Nephron progenitor cell (in vitro differentiated cells): Measurements from ENCODE around the gene MEGF8.
A peak's percentile ranks its signal among the peaks of the same experiment; 100 is the strongest.

ENCODE experiments used
- DNase-seq: peaks from one replicate; pipeline ENCODE4 v3.0.0; 2021
- H3K27ac Mint-ChIP-seq: 2 replicates; pipeline ENCODE4 v1.8.0; 2021; ENCODE audit warnings: mild to moderate bottlenecking, moderate library complexity, mixed read lengths
- H3K27me3 Mint-ChIP-seq: 2 replicates; pipeline ENCODE4 v1.8.0; 2021; ENCODE audit warnings: mild to moderate bottlenecking, low read depth, mixed read lengths; ENCODE audit not compliant: poor library complexity
- H3K36me3 Mint-ChIP-seq: 2 replicates; pipeline ENCODE4 v1.8.0; 2021; ENCODE audit warnings: low read depth, mixed read lengths
- H3K4me1 Mint-ChIP-seq: 2 replicates; pipeline ENCODE4 v1.8.0; 2021; ENCODE audit warnings: mixed read lengths
- H3K4me3 Mint-ChIP-seq: 2 replicates; pipeline ENCODE4 v1.8.0; 2021; ENCODE audit warnings: mild to moderate bottlenecking, moderate library complexity, mixed read lengths
- H3K9me3 Mint-ChIP-seq: 2 replicates; pipeline ENCODE4 v1.8.0; 2021; ENCODE audit warnings: mild to moderate bottlenecking, moderate library complexity, mixed read lengths
- TF ChIP-seq, protein P1 (sequence below): fragments of 200-600 bp; sonication (generic); IDR thresholded peaks from 2 replicates; pipeline ENCODE4 v1.5.0; 2021; ENCODE audit warnings: antibody characterized with exemption

MEGF8 gene

DNA sequence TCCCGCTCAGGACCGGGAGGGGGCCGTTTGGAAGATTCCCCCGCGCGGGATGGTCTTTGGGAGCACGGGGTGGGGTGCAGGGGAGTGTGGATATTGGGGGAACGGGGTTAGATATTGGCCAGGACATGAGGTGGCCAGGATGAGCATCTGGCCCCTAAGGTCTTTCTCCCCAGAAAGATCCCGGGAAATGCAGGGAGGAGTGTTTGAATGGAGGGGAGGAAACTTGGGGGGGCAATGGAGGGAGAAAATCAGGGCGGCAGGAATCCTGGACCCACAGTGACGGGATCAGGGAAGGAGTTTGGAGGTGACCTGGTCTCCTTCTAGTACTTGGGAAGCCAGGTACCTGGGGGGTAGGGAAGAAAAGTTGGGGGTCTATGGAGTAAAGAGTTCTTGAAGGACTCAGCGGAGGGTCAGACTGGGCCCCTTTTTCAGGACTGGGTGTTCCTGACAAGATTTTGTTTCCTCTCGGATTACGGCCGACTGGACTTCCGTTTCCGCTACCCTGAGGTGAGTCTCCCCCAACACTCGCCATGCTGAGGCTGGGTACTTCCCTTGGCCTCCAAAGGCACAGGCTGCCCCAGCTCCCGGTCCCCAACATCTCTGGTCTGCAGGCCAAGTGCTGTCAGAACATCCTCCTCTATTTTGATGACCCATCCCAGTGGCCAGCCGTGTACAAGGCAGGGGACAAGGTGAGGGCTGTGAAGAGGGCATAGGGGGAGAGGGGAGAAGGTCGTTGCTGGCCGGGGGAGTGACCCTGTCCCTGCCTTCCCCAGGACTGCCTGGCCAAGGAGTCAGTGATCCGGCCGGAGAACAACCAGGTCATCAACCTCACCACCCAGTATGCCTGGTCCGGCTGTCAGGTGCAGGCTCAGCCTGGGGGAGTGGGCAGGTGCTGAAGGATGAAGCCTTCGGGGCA, 11.3 kb upstream of the MEGF8 start:
- peaks cover 23% of the 10 kb centered on the region for H3K4me1 Mint-ChIP-seq
- no peaks in the 10 kb centered on the region for H3K36me3 Mint-ChIP-seq
- peaks cover 75% of the 10 kb centered on the region for H3K27me3 Mint-ChIP-seq
- H3K4me3 Mint-ChIP-seq, result peak overlapping the region; percentile 77
- H3K9me3 Mint-ChIP-seq, result no peaks in the 10 kb centered on the region
- H3K27ac Mint-ChIP-seq, result no peak overlapping the region
- TF ChIP-seq, protein P1, sequence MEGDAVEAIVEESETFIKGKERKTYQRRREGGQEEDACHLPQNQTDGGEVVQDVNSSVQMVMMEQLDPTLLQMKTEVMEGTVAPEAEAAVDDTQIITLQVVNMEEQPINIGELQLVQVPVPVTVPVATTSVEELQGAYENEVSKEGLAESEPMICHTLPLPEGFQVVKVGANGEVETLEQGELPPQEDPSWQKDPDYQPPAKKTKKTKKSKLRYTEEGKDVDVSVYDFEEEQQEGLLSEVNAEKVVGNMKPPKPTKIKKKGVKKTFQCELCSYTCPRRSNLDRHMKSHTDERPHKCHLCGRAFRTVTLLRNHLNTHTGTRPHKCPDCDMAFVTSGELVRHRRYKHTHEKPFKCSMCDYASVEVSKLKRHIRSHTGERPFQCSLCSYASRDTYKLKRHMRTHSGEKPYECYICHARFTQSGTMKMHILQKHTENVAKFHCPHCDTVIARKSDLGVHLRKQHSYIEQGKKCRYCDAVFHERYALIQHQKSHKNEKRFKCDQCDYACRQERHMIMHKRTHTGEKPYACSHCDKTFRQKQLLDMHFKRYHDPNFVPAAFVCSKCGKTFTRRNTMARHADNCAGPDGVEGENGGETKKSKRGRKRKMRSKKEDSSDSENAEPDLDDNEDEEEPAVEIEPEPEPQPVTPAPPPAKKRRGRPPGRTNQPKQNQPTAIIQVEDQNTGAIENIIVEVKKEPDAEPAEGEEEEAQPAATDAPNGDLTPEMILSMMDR, result no peak
- no peak for DNase-seq

DNA sequence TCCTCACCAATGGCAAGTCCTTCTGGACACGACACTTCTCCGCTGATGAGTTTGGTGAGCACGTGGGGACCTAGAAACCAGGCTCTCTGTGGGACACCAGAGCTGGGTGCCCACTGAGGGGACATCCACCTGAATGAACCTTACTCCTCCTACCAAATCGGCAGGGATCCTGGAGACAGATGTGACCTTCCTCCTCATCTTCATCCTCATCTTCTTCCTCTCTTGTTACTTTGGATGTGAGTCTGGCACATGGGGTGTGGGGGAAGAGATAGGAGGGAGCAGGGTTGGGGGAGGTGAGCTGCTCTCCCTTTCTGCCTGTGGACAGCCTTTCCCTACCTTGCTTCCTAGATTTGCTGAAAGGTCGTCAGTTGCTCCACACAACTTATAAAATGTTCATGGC, 10.4 kb upstream of the MEGF8 start:
- Mint-ChIP-seq H3K36me3 (no peaks in the 10 kb centered on the region), H3K9me3 (no peaks in the 10 kb centered on the region), H3K27ac (no peak overlapping the region), H3K4me1 (peaks cover 23% of the 10 kb centered on the region), H3K4me3 (peak overlapping the region; percentile 57), H3K27me3 (peaks cover 84% of the 10 kb centered on the region)
- DNase-seq, result no peak
- TF ChIP-seq, protein P1, result no peak

DNA sequence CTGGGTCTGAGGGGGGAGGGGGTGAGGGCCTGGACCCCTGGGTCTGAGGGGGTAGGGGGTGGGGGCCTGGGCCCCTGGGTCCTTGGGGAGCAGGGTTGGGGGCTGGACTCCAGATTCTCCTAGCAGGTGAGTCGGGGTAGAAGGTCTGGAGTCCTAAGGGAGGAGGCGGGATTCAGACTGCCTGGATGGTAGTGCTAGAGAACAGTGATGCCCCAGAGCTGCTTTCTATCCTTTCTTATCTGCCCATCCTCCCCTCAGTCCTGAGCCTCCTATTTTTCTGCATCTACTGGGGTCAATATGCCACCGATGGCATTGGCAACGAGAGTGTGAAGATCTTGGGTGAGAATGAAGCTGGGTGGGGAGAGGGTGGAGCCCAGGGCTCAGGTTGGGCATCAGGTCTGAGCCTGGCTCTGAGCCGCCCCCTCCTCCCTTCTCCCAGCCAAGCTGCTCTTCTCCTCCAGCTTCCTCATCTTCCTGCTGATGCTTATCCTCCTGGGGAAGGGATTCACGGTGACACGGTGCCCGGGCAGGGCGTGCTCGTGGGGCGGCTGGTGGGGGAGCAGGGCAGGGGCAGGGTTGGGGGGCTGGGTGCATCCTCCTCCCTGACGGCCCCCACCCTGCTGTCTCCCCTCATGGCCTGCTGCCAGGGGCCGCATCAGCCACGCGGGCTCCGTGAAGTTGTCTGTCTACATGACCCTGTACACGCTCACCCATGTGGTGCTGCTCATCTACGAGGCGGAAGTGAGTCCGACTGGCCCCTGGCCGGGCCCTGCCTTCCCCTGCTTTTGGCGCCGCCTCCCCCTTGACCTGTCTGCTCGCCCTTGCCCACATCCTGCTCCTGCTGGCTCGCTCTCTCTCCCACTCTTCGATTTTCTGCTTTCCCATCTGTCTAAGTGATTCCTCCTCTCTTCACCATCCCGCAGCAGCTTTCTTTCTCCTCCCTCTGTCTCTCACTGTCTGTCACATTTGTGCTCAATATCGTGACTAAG, 8.9 kb upstream of the MEGF8 start:
- Mint-ChIP-seq H3K36me3 (no peaks in the 10 kb centered on the region), H3K27ac (no peak overlapping the region), H3K27me3 (peaks cover 88% of the 10 kb centered on the region), H3K9me3 (no peaks in the 10 kb centered on the region), H3K4me3 (no peak overlapping the region), H3K4me1 (peaks cover 23% of the 10 kb centered on the region)
- TF ChIP-seq, protein P1, result no peak
- DNase-seq, result no peak

- no peak overlapping the region for H3K4me3 Mint-ChIP-seq
- no peaks in the 10 kb centered on the region for H3K36me3 Mint-ChIP-seq
- no peaks in the 10 kb centered on the region for H3K9me3 Mint-ChIP-seq
- H3K27ac Mint-ChIP-seq, result no peak overlapping the region
- DNase-seq, result no peak
- TF ChIP-seq, protein P1, result no peak
- peaks cover 88% of the 10 kb centered on the region for H3K27me3 Mint-ChIP-seq
- H3K4me1 Mint-ChIP-seq, result peaks cover 23% of the 10 kb centered on the region
Observed at GRCh38 chr19:42317535-42317934, 7.9 kb upstream of the MEGF8 start.

DNA sequence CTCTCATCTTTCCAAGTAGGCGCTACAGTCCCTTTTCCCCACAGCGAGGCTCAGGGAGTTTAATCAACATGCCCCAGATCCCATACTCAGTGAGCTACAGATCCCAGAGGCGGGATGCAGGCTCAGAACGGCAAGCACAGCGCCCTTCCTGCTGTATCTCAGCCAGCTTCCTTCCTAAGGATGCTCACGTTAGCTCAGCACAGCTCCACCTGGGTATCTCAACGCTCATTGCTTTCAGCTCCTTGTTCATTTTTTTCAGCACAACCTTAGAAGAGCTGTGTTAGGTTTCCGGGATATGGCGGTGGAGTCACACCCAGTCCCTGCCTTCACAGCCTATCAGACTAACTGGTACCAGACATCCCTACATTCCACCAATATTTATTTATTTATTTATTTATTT, 3.1 kb upstream of the MEGF8 start:
- H3K4me3 Mint-ChIP-seq, result no peak overlapping the region
- peaks cover 76% of the 10 kb centered on the region for H3K27me3 Mint-ChIP-seq
- H3K27ac Mint-ChIP-seq, result no peak overlapping the region
- H3K36me3 Mint-ChIP-seq, result no peaks in the 10 kb centered on the region
- H3K4me1 Mint-ChIP-seq, result peaks cover 22% of the 10 kb centered on the region
- H3K9me3 Mint-ChIP-seq, result no peaks in the 10 kb centered on the region
- no peak for DNase-seq
- TF ChIP-seq, protein P1, result no peak
